ENCODE data around the gene UCMA. TPM values are rescaled to one million over a fixed set of nuclear protein-coding genes. Genes with fewer than 3 reads are reported as not detected.

Gene UCMA
- total RNA-seq, result not detected in 2 replicates

GRCh38 chr10:13234172-13234571, at the start of gene UCMA:
Gene UCMA (minus strand): TSS chr10:13234374. CDS start chr10:13234258, 116 bp downstream.

Other genes starting within 250 kb of the UCMA start
- under 0.01 TPM in 1 of 2 replicates, not detected in the other for gene CCDC3, start 232.7 kb downstream of the UCMA start, total RNA-seq
- gene OPTN, start 134.2 kb downstream of the UCMA start, total RNA-seq, result 66.3 and 90.8 TPM in 2 replicates
- gene MCM10, start 72.8 kb downstream of the UCMA start, total RNA-seq, result 2.0 TPM in 2 replicates
- gene PHYH, start 65.7 kb upstream of the UCMA start, total RNA-seq, result 10.3 and 12.1 TPM in 2 replicates
- 41.9 and 44.9 TPM in 2 replicates for gene SEPHS1, start 113.9 kb upstream of the UCMA start, total RNA-seq

Data from dermis lymphatic vessel endothelial cell (primary cell).